ENCODE measurements around the gene TNFSF11.

- TF ChIP-seq EZH2 (IDR thresholded peaks at IDR 0.05; ENCODE audit: insufficient read depth, poor library complexity, severe bottlenecking) (no peak), EZH2phosphoT487 (IDR thresholded peaks at IDR 0.05; ENCODE audit: insufficient read depth, low read depth) (no peak)
Observed at GRCh38 chr13:42643076-42643475, 69.1 kb downstream of the TNFSF11 start.
